Neutrophil (primary cell): Measurements from ENCODE around the gene ELP1.
"Not testable (repeated sequence)": the region's sequence is repeated elsewhere in the genome, so short reads cannot be mapped to it uniquely, and the experiment has no call there.

Source experiments
- H3K27ac ChIP-seq: fragments of 200-600 bp; sonication (generic); 2 replicates; pipeline ENCODE4 v1.5.1; 2016; ENCODE audit warnings: mild to moderate bottlenecking, moderate library complexity
- H3K27me3 ChIP-seq: fragments of 200-600 bp; sonication (generic); 2 replicates; pipeline ENCODE4 v1.6.0; 2016; ENCODE audit warnings: mild to moderate bottlenecking
- H3K36me3 ChIP-seq: fragments of 200-600 bp; sonication (generic); 2 replicates; pipeline ENCODE4 v1.5.1; 2017
- H3K4me1 ChIP-seq, 2 experiments: fragments of 200-600 bp in 1 of 2; sonication (generic) in 1 of 2; 1 replicate in 1 of 2; 2 replicates in 1 of 2; pipeline versions ENCODE4 v1.5.1 to v1.6.1; 2013 to 2016; ENCODE audit warnings: low read depth in 1 of 2, low read length in 1 of 2, mild to moderate bottlenecking in 1 of 2, moderate library complexity in 1 of 2; ENCODE audit not compliant: control insufficient read depth in 1 of 2, insufficient read depth in 1 of 2
- H3K4me3 ChIP-seq, 2 experiments: fragments of 200-600 bp in 1 of 2; sonication (generic) in 1 of 2; 1 replicate in 1 of 2; 2 replicates in 1 of 2; pipeline ENCODE4 v1.5.1; 2013 to 2016; ENCODE audit warnings: low read depth in 1 of 2, low read length in 1 of 2, mild to moderate bottlenecking in 1 of 2, moderate library complexity in 1 of 2
- H3K9me3 ChIP-seq: fragments of 200-600 bp; sonication (generic); 2 replicates; pipeline ENCODE4 v1.5.1; 2016
- TF ChIP-seq, protein P1 (sequence below): fragments of 200-600 bp; sonication (generic); IDR thresholded peaks from 2 replicates; pipeline ENCODE4 v1.5.1; 2016; ENCODE audit warnings: antibody characterized with exemption

The ELP1 gene

DNA sequence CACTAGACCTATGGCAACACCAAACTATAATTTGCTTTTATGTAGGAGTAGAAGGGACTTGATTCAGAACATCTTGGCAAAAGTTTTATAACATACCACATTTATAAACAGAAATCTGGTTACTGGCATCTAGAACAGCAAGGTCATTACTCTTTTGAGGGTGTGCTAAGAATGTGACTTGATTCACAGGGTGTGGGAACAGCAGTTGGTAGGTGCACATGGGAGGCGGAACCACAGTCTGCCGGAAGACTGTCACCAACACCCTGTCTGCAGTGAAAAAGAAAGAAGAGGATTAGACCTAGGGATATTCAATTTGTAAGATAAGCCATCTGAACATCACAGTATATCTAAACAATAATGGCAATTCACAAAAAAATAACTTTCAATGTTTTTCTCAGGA, 23.0 kb downstream of the ELP1 start:
- H3K27me3 ChIP-seq = no peaks in the 10 kb centered on the region
- H3K4me1 ChIP-seq = peaks cover 4 to 9% of the 10 kb centered on the region in 2 experiments
- no peak overlapping the region for H3K4me3 ChIP-seq
- TF ChIP-seq, protein P1, sequence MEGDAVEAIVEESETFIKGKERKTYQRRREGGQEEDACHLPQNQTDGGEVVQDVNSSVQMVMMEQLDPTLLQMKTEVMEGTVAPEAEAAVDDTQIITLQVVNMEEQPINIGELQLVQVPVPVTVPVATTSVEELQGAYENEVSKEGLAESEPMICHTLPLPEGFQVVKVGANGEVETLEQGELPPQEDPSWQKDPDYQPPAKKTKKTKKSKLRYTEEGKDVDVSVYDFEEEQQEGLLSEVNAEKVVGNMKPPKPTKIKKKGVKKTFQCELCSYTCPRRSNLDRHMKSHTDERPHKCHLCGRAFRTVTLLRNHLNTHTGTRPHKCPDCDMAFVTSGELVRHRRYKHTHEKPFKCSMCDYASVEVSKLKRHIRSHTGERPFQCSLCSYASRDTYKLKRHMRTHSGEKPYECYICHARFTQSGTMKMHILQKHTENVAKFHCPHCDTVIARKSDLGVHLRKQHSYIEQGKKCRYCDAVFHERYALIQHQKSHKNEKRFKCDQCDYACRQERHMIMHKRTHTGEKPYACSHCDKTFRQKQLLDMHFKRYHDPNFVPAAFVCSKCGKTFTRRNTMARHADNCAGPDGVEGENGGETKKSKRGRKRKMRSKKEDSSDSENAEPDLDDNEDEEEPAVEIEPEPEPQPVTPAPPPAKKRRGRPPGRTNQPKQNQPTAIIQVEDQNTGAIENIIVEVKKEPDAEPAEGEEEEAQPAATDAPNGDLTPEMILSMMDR = no peak
- no peak overlapping the region for H3K27ac ChIP-seq
- H3K9me3 ChIP-seq = no peaks in the 10 kb centered on the region
- H3K36me3 ChIP-seq = peaks cover 73% of the 10 kb centered on the region

DNA sequence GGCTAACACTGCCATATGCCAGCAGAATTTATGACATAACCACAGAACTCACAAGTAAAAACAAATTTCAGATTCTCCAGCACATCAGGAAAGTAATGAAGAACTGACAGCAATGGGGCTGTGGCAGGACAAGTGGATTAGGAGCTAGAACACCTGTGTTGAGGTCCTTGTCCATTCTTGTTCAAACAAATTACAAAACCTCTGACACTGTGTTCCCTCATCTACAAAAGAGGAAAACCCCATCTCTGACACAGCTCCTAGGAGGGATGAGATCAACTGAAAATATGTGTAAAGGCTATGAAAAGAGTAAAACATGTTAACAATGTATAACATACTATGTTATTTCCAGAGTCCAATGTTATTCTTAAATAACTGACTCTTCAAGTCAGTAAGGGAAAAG, 23.5 kb downstream of the ELP1 start:
- no peaks in the 10 kb centered on the region for H3K27me3 ChIP-seq
- H3K4me3 ChIP-seq = no peak overlapping the region
- TF ChIP-seq, protein P1 = no peak
- H3K36me3 ChIP-seq = peaks cover 73% of the 10 kb centered on the region
- peaks cover 4 to 9% of the 10 kb centered on the region in 2 experiments for H3K4me1 ChIP-seq
- H3K9me3 ChIP-seq = no peaks in the 10 kb centered on the region
- no peak overlapping the region for H3K27ac ChIP-seq

DNA sequence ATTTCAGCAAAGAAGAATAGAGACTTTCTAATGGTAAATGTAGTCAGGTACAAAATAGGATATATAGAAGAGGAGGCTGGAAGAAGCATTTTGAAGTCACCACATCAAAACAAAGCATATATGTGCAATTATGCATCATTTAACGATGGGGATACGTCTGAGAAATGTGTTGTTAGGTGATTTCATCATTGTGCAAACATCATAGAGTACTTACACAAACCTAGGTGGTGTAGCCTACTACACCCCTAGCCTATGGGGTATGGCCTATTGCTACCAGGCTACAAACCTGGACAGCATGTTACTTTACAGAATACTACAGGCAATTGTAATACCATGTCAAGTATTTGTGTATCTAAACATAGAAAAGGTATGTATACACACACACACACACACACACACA, 28.4 kb downstream of the ELP1 start:
- Histone ChIP-seq H3K9me3 (no peaks in the 10 kb centered on the region), H3K4me1 (no peaks in the 10 kb centered on the region), H3K36me3 (peaks cover 94% of the 10 kb centered on the region), H3K4me3 (no peak overlapping the region), H3K27me3 (no peaks in the 10 kb centered on the region), H3K27ac (no peak overlapping the region)
- TF ChIP-seq, protein P1 = no peak

DNA sequence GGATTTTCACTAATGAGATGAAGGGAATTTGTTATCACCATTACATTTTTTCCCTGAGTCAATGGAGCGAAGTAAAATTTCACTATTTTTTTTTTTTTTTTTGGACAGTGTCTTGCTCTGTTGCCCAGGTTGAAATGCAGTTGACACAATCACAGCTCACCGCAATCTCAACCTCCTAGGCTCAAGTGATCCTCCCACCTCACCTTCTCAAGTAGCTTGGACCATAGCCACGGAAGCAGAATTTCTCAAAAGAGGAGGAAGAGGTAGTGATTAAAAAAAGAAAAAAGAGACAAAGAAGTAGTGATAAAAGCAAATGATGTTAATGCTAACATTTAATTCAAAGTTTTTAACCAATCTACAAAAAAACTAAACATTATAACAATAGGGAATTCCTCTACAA, 29.8 kb downstream of the ELP1 start:
- TF ChIP-seq, protein P1 = no peak
- H3K4me1 ChIP-seq = no peaks in the 10 kb centered on the region
- H3K9me3 ChIP-seq = no peaks in the 10 kb centered on the region
- H3K4me3 ChIP-seq = no peak overlapping the region
- no peaks in the 10 kb centered on the region for H3K27me3 ChIP-seq
- H3K36me3 ChIP-seq = peaks cover 94% of the 10 kb centered on the region
- H3K27ac ChIP-seq = no peak overlapping the region

DNA sequence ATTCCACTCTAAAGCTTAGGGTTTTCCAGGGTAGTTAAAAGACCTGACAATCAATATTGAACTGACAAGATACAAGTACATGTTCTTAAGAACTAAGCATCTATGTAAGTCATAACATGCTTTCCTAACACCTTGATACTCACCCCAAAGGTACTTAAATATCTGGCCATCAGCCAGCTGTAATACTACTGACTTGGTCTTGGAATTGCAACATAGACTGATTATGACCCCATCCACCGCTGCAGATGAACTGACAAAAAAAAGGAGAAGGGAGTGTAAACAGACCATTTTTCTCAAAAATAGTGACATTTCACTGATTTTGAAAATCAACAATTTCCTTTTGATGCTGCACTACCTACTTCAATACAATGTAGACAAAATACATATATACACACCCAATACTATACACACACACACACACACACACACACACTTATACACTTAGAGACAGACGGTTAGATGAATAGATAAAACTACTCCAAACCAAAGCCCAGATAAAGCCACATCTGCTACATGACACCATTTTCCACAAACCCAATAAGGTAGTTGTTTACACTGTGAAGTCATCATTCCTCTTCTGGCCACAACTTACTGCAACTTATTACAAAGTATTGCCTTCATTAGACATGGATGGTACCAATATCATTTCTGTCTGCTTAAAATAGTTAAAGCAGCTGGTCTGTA, 30.4 kb downstream of the ELP1 start:
- peaks cover 93% of the 10 kb centered on the region for H3K36me3 ChIP-seq
- no peaks in the 10 kb centered on the region for H3K9me3 ChIP-seq
- no peaks in the 10 kb centered on the region for H3K4me1 ChIP-seq
- TF ChIP-seq, protein P1 = no peak
- H3K27ac ChIP-seq = no peak overlapping the region
- H3K27me3 ChIP-seq = no peaks in the 10 kb centered on the region
- no peak overlapping the region for H3K4me3 ChIP-seq

DNA sequence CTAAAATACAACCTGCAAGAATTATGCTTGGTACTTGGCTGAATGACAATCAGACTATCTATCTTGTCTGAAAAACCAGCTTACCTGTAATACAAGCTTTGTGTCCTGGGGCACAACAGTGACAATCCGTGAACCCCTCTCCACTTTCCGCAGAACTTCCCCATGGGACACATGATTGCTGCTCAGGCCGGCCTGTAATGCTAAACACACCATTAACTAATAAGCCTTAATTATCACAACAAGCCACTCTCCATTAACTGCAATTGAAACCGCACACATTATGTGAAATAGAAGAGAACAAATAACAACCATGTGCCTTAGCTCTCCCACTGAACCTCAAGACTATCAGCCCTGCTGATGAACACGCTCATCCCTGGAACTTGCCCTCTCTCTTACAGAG, 33.7 kb downstream of the ELP1 start:
- Histone ChIP-seq H3K4me1 (no peaks in the 10 kb centered on the region), H3K9me3 (no peaks in the 10 kb centered on the region), H3K4me3 (no peak overlapping the region), H3K27ac (no peak overlapping the region), H3K36me3 (peaks cover 94% of the 10 kb centered on the region), H3K27me3 (no peaks in the 10 kb centered on the region)
- TF ChIP-seq, protein P1 = no peak

DNA sequence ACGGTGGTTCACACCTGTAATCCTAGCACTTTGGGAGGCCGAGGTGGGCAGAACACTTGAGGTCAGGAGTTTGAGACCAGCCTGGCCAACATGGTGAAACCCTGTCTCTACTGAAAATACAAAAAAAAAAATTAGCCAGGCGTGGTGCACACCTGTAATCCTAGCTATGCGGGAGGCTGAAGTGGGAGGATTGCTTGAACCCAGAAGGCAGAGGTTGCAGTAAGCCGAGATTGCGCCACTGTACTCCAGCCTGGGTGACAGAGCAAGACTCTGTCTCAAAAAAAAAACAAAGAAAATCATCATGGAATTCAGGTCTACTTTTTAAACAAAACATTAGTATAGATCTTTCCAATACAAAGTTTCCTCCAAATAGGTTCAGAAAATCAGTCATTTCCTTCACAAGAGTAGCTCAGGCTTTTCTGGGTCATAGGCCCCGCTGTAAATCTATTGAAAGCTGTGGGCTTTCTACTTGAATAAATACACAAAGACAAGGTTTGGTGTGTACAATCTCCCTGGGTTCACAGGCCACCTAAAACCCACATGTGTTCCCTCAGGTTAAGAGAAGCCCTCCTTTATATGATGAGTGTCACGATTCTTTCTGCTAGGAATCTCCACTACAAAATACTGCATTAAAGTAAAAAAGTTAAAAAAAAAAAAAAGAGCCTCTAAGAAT, 34.8 kb downstream of the ELP1 start:
- H3K27ac ChIP-seq, H3K27me3 ChIP-seq, H3K4me3 ChIP-seq, H3K4me1 ChIP-seq, H3K9me3 ChIP-seq: not testable (repeated sequence)
- peaks cover 94% of the 10 kb centered on the region for H3K36me3 ChIP-seq
